DOHH2 (cell line): Measurements from ENCODE around the gene DHX58.

ENCODE experiments used
- CTCF ChIP-seq: fragments of 200-600 bp; sonication (generic); IDR thresholded peaks from one replicate; pipeline ENCODE4 v1.5.1; 2014; ENCODE audit warnings: antibody characterized with exemption, mild to moderate bottlenecking, low read depth, low read length; ENCODE audit not compliant: poor library complexity, severe bottlenecking
- EZH2phosphoT487 ChIP-seq: fragments of 200-600 bp; sonication (generic); IDR thresholded peaks from 2 replicates; pipeline ENCODE4 v1.6.1; 2017; ENCODE audit warnings: borderline replicate concordance, mild to moderate bottlenecking, antibody characterized with exemption, low read length, moderate library complexity, mixed read lengths

- TF ChIP-seq CTCF (no peak), EZH2phosphoT487 (no peak)
These were observed 43.5 kb downstream of the DHX58 start for GRCh38 chr17:42068979-42069378.
